Skin epidermis (tissue), 12 donors: Measurements from ENCODE around the gene TSPAN9.

Experiments used
- H3K27ac ChIP-seq, 21 experiments: fragments of 200-600 bp; sonication (generic) in 11 of 21; one replicate each; pipeline ENCODE4 v1.5.0; 2020; ENCODE audit warnings: mild to moderate bottlenecking in 3 of 21, inconsistent platforms in 2 of 21, moderate library complexity in 2 of 21
- H3K4me3 ChIP-seq, 7 experiments: fragments of 200-600 bp; sonication (generic) in 2 of 7; one replicate each; pipeline ENCODE4 v1.5.0; 2020; ENCODE audit warnings: inconsistent platforms in 2 of 7, mild to moderate bottlenecking in 2 of 7, moderate library complexity in 1 of 7

Gene TSPAN9

DNA sequence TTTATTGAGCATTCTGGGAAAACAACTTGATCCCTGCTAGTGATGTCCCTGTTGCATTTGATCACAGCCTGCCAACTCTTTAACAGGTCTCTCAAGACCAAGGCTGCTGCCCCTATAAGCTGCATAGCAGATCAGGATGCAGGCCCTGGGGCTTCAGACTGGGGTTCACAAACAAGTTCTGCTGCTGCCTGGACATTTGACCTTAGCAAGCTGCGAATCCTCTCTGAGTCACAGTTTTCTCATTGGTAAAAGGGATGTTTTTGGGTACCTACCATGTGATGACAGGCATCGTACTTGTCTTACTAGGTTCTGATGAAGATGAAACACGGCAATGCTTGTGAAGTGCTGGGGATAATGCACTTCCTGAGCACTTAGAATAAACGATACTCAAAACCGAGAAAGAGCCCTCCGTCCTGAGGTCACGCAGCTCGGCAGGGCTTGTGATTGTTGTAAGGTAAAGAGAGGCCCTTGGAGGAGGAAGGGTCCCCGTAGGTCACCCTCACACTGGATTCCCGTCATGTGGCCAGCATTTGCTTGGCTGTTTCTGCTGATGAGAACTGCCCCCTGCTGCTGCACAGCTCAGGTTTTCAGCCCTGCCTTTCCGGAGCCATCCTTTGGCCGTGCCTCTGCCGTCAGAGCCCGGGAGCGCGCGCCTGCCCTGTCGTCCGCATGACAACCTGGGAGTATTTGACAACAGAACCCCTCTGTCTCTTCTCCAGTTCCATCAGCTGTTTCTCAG is 39.1 kb downstream of the TSPAN9 start:
- Histone ChIP-seq H3K27ac (peak overlapping the region in 18 of 21 experiments; percentile 13 to 82 (median 62)), H3K4me3 (no peak overlapping the region)

DNA sequence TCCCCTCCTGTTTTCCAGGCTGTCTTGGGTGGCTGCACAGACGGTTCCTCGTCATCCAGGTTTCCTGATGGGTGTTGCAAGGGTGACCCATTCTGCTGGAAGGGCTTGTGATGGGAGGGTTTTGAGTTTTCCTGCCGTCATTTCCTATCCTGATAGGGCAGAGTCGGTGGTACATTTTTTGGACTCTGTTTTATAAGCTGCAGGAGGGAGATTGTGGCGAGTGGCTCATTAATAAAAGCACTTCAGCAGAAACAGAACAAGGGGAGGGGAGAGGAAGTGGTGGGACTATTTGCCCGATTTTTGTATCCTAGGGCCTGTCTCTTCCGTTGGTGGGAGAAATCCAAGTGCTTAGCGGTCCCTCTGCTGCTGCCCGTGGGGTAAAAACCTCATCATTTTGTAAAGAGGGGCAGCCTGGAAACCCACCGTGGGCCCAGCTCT is 40.0 kb downstream of the TSPAN9 start:
- Histone ChIP-seq H3K27ac (peak overlapping the region in 20 of 21 experiments; percentile 31 to 82 (median 62)), H3K4me3 (no peak overlapping the region)

DNA sequence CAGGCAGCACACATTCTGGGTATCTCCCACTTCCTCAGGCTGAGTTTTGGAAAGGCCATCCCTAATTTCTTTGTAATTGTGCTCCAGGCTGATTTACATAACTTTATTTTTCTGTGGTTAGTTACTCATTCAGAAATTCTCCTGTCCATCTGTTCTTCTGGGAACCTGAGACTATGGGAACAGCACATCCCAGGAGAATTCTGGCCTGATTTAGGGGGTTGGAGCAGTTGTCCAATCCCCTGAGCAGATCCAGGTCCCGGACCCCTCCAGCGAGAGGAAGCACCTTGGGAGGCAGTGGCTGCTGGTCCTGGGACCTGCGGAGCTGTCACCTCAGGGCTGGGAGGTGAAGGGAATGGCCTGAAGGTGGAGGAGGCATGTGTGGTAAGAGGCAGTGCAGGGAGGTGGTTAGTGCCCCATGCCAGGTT is 40.4 kb downstream of the TSPAN9 start:
- Histone ChIP-seq H3K4me3 (no peak overlapping the region), H3K27ac (peak overlapping the region in 20 of 21 experiments; percentile 24 to 82 (median 62))

DNA sequence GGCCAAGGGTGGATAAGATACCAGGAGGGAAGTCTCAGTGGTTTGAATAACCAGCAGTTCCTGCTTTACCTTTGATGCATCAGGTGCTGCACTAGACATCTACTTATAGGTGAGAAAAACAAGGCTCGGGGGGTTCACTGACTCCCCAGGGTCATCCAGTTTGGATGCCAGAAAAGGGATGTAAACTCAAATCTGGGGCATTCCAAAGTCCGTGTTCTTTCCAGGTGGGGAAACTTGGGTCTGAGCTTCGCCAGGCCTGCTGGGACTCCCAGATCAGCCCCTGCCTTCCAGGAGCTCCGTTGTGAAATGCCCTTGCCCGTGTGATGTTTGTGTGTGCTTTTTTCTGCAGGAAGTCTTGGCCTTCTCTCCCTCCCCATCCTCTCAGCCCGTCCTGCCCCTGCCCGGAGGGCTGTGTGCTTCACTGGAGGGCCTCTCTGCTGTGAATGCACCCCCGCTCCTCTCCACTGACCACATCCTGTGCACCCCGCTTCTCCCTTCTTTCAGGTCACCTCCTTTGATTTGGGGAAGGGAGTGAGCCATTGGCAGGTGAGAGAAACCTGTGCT is 42.1 kb downstream of the TSPAN9 start:
- peak overlapping the region in 19 of 21 experiments; percentile 28 to 80 (median 64) for H3K27ac ChIP-seq
- no peak overlapping the region for H3K4me3 ChIP-seq

DNA sequence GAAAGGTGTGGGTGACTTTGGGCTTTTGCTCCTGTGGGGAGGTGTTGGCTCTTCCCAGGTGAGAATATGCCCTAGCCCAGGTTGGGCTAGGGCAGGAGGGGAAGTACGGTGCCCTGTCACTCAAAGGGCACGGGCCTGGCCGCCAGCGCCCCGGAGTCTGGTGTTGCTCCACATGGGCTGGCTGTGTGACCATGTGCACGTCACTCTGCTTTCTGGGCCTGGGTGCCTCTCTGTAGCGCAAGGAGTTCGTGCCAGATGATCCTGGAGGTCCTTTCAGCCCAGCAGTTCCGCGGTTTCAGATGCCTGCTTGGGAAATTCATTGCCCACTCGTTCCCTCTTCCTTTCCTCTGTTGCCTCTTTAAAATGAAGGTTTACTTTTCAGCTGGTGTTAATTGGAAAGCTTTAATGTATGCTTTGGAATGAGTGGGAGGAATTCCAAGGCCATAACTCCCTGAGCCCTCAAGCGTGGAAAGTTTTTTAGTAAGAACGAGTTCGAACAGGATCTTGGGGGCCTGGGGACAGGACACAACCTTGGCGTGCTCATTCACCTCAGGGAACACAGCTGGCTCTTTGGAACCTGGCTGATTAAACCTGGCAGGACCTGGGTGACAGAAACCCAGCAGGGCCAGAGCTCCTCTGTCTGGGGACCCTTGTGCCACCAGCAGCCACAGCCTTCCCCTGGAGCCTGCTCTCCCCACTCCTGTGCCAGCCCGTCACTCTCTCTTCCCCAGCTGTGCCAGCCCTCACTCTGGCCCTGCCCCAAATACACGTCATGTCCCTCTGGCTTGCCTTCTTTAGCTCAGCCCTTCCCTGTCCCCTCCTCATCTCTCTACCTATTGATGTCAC is 42.8 kb downstream of the TSPAN9 start:
- H3K4me3 ChIP-seq: no peak overlapping the region
- peak overlapping the region in 20 of 21 experiments; percentile 7 to 80 (median 65) for H3K27ac ChIP-seq

DNA sequence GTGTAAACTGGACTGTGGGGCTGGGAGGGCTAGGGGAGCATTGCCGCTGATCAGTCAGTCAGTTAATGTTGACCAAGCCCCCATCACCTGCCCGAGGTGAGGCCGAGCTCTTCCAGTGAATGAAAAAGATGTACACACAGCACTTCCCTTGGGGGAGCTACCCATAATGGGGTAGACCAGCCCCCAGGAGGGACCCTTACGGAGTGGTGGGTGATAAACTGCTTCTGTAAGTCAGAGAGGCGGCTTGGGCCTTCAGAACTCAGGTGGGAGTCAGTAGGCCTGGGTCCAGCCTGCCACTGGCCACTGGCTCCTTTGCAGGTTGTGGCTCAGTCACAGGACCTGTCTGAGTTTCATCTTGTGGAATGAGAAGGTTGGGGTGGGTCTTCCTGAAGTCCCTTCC is 43.5 kb downstream of the TSPAN9 start:
- Histone ChIP-seq H3K4me3 (no peak overlapping the region), H3K27ac (peak overlapping the region in 17 of 21 experiments; percentile 28 to 80 (median 68))

DNA sequence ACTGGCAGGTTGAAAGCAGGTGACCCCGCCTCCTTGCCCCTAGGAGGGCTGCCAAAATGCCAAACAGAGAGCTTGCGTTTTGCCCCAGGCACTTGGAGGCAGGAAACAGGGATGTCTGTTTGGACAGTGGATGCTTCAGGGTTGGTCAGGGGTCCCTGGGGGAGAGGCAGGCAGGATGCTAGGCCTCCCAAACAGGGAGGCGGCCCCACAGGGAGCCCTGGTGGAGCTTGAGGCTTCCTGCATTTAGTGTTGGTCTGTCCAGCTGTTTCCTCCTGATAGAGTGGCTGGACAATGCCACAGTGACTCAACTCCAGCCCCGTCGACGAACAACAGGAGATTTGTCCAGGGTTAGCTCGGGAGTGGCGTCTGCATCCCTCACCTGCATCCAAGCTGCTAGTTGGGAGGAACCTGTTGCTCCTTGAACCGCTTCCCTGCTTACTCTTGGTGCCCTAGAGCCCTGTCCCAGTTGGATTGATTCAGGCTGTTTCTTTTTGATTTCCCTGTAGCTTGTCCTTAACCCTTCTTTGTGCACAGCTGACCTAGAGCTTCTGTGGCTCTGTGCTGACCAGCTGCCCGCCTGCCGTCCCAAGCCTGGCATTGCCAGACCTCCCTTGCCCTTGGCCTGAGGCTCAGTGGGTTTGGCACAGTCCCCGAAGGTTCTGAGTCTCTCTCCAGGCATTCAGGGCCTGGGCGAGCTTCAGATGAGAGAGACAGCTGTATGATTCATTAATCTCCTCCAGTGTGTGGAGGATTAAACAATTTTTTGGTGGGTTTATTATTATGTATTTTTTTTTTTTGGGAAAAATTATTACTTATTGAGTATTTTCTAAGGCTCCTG is 45.9 kb downstream of the TSPAN9 start:
- peak overlapping the region in 10 of 21 experiments; percentile 37 to 74 (median 46) for H3K27ac ChIP-seq

DNA sequence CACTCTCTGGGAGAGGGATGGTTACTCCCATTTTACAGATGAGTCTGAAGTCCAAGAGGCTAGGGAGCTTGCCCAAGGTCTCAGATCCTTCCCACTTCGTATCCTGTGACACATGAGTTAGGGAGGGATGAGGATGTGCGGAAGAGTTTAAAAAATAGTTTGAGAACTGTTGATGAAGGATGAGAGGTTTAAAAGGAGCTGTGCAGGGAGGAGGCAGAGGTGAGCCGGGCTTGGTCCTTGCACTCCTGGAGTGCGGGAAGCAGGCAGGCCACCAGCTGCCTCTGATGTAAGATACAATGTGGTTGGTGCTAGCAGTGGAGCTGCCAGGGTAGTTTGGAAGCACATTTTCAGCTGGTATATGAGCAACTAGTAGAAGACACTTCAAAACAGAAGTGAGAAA is 46.5 kb downstream of the TSPAN9 start:
- Histone ChIP-seq H3K27ac (peak overlapping the region in 9 of 21 experiments; percentile 37 to 74 (median 46)), H3K4me3 (no peak overlapping the region)

More for the DNA sequence above, 45.9 kb downstream of the TSPAN9 start:
- no peak overlapping the region for H3K4me3 ChIP-seq

DNA sequence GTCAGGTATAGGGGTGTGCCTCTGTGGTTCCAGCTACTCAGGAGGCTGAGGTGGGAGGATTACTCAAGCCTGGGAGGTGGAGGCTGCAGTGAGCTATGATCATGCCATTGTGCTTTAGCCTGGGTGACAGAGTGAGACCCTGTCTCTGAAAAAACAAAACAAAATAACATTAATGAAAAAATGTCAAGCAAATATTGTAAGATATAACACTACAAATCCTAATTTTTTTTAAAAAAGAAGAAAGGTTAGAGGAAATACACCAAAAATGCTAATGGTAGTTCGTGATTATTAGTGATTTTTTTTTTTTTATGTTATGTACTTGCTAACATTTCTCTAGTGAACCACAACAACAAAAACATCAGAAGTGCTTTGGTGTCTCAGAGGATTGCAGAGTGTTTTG is 47.7 kb downstream of the TSPAN9 start:
- Histone ChIP-seq H3K4me3 (no peak overlapping the region), H3K27ac (no peak overlapping the region)

DNA sequence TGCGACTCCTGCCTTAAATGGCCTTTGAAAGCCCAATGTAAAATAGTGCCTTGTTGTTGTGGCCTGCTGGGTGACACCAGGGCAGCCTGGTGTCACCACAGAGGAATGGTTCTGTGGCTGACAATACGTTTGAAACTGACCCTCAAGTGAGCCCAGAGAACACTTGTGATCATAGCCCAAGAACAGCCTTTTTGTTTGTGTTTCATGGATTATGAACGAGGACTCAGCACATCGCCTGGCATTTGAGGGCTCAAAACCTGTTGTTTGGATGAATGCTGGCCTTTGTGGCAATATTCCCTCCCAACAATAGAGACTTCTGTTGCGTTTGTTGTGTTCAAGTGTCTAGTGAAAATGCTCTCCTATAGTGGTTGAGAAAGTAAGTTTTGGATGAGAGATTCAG is 48.5 kb downstream of the TSPAN9 start:
- H3K4me3 ChIP-seq: no peak overlapping the region
- H3K27ac ChIP-seq: no peak overlapping the region

DNA sequence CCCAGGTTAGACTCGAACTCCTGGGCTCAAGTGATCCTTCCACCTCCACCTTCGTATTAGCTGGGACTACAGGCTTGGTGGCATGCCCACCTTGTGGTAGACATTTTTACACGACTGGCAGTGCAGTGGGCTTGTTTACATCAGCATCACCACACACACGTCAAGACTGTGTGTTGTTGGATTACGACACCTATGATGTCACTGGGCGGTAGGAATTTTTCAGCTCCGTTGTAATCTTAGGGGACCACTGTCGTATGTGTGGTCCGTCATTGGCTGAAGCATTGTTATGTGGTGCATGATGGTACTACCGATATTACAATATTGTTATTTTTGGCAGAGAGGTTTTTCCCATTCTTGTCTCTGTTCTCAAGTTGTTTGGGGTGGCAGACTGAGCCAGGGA is 50.7 kb downstream of the TSPAN9 start:
- Histone ChIP-seq H3K27ac (no peak overlapping the region), H3K4me3 (no peak overlapping the region)

DNA sequence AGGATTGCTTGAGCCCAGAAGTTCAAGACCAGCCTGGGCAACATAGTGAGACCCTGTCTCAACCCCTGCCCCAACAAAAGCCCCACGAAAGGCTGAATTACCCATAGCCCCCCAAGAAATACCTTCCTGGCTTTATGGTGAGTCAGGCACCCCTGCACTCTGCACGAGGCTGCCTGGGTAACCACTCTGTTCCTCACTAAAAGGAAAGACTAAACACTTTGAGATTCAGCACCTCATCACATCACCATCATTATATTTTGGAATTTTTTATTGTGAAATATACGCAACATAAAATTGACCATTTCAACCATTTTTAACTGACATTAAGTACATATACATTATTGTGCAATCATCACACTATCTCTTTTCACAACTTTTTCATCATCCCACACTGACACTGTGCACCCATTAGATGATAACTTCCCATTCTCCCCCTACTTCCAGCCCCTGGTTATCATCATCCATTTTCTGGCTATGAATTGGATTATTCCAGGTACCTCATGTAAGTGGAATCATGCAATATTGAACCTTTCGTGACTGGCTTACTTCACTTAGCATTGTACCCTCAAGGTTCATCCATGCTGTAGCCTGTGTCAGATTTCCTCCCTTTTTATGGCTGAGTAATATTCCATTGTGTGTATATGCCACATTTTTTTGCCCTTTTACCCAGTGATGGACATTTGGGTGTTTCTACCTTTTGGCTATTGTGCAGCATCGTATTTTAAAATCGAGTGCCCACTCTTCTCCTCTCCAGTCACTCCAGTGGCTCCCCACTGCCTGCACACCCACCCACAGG is 51.5 kb downstream of the TSPAN9 start:
- no peak overlapping the region for H3K4me3 ChIP-seq
- H3K27ac ChIP-seq: no peak overlapping the region

DNA sequence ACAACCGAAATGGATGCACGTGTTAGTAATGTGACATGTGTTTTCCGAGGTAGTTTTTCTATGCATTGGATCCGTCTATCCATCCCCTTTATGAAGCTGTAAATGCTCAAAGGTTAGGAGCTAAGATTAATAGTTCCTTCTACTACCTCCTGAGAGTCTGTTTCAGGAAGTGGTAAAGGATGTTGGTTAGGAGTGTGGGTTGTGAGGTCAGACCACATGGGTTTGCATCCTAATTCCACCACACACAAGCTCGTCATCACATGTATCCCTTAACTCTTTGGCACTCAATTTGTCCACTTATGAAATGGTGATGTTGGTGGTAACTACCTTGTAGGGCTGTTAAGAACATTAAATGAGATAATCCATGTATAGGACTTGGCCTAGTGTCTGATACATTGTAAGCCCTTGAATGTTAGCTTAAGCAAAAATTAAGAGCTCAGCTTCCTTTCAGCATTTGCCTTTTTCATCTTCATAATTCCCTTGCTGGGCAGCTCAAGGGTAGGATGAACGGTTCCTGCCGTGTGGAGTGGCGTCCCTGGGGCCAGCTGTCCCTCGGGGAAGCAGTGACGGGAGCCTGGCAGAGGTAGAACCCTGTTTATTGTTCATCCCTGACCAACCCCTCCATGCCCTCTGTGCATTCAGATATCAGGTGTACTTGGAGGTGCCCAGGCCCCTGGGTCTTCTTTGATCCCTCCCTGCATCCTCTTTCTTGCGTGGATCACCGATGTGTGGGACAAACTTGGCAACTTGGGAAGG is 52.3 kb downstream of the TSPAN9 start:
- peak overlapping the region in 4 of 21 experiments; percentile 9 to 49 (median 14) for H3K27ac ChIP-seq
- no peak overlapping the region for H3K4me3 ChIP-seq

DNA sequence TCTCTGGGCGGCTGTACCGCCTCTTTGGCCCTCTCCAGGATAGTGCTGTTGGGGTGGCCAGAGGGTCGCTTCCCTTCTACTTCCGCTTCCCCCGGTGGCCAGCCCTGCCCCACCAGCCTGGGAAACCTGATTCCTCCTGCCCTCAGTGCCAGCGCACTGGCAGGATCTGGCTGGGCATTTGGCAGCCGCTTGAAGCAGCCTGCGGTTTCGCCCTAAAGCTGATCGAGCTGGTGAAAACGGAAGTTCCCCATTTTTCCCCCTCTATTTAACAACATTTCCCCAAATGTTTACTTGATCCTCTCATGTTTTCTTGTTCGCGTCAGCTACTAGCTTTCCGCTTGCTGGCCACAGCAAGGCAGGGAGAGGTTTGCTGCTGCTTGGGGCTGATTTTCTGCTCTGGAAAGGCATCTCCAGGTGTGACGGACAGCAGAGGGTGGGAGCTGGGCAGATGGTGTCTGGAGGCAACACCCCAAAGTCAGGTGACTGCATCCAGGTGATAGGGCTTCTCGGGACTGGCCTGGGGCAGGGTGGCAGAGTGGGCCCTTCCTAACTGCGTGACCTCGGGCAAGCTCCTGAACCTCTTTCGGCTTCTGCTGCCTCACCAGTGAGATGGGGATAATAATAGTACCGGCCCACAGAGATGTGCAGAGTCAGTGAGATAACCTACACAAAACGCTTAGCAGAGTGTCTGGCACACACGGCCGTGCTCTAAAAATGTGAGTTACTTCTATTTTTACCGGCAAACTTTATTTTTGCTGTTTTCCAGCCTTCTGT is 53.1 kb downstream of the TSPAN9 start:
- no peak overlapping the region for H3K4me3 ChIP-seq
- peak overlapping the region in 4 of 21 experiments; percentile 9 to 49 (median 14) for H3K27ac ChIP-seq

DNA sequence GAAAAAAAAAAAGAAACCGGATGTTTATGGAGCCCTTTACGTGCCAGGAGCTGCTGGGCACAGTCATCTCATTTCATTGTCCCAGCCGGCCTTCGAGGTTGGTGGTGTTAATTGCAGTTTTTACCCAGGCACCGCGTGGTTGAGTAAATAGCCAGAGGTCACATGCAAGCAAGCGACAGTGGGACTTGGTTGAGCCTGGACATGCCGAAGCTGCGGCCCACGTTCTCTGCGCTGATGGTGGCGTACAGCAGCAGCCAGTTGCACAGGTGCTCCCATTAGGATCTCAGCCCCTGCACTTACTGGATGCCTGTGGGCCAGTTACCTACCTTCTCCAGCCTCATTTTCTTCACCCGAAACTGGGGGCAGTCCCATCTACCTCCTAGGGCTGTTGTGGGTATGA is 54.0 kb downstream of the TSPAN9 start:
- Histone ChIP-seq H3K27ac (no peak overlapping the region), H3K4me3 (no peak overlapping the region)

DNA sequence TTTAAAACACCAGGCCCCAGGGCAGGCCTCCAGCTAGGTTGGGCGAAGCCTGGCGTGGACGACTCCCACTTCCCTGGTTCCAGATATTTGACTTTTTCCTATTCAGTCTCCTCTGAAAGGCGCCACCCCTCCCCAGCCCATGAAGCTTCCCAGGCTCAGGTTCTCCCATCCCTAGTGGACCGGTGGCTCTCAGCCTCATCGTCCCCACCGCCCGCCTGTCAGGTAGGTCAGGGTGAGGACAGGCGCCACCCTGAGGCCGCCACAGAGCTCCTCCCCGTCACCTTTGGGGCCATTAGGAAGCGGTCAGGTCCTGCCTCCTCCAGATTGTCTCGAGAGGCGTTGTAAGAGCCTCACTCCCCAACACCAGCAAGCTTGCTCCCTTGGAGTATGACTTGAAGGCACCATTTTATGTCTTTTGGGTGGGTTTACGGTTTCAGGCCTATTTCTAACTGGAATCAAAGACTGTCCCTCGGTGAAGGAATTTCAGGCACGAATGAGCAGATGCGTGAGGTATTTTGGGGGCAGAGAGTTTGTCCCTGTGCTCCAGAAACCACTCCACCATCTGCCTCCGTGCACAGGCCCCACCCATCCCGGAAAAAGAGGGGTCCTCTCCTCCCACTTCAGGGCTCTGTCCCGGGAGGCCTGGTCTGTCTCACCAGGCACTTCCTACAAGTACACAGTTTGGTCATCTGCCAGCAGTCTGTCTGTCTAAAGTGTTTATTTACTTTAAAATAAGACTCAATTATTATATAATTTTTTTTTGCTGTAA is 55.6 kb downstream of the TSPAN9 start:
- Histone ChIP-seq H3K4me3 (no peak overlapping the region), H3K27ac (peak overlapping the region in 2 of 21 experiments; percentile 3 to 8)
